Right ventricle myocardium superior (tissue), 1 donor: ENCODE data around the gene IGF2BP2. TPM values are rescaled to one million over a fixed set of nuclear protein-coding genes. Genes with fewer than 3 reads are reported as not detected.
"Not testable (repeated sequence)": the region's sequence is repeated elsewhere in the genome, so short reads cannot be mapped to it uniquely, and the experiment has no call there.

Experiments
- ATAC-seq: fragments of 200-7000 bp; cut with Tn5 transposase; one replicate; pipeline ENCODE4 v1.9.1; 2020; ENCODE audit warnings: mild to moderate bottlenecking; ENCODE audit not compliant: poor library complexity
- DNase-seq: peaks from one replicate; pipeline ENCODE4 v3.0.0-alpha.2; 2020
- intact Hi-C: fragments of 100-400 bp; cut with DNase I; formaldehyde crosslinking; loops from one replicate; pipeline ENCODE4 v1.11.2; 2022
- total RNA-seq: library from RNA; stranded (reverse); fragmentation: NEBNext Ultra II Directional; extraction: Animal tissue kit (Norgen Biotek cat#: 25700); gene quantifications from one replicate; pipeline ENCODE4 v1.2.1, GENCODE V29; 2021
- donor health status: DM: no; HTN: yes; CAD: no; lungs with severe emphysema.

Gene IGF2BP2
- total RNA-seq, 1 donor from 2014 or later: 18.7 TPM

DNA sequence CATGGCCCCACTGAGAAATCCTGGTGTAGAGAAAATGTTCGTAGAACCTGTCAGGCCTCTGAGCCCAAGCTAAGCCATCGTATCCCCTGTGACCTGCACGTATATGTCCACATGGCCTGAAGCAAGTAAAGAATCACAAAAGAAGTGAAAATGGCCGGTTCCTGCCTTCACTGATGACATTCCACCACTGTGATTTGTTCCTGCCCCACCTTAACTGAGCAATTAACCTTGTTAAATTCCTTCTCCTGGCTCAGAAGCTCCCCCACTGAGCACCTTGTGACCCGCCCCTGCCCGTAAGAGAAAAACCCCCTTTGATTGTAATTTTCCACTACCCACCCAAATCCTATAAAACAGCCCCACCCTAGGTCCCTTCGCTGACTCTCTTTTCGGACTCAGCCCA, 38.6 kb downstream of the IGF2BP2 start:
- ATAC-seq, DNase-seq, intact Hi-C loops: not testable (repeated sequence)

- ATAC-seq (no peak), DNase-seq (no peak)
- intact Hi-C loops: no loop called here
These were observed 40.5 kb downstream of the IGF2BP2 start for GRCh38 chr3:185784317-185784716.

- intact Hi-C loops: no loop called here
- no peak for DNase-seq
- ATAC-seq: no peak
These were observed 43.1 kb downstream of the IGF2BP2 start for GRCh38 chr3:185781759-185782158.

DNA sequence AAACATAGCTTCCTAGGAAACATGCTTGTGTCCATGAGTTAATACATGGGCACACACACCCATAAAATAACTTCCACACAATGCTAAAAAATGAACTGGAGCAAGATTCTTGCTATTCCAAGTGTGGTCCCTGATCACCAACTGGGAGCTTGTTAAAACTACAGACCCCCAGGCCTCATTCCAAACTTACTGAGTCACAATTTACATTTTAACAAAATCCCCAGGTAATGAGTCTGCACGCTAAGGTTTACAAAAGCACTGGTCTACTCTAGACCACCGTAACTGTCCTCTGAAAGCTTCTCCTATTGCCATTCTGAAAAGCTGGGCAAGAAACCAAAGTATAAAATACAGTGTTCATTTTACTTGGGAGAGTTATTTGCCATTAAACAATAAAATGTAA, 45.4 kb downstream of the IGF2BP2 start:
- no peak for DNase-seq
- intact Hi-C loops: no loop called here
- ATAC-seq: no peak

GRCh38 chr3:185778821-185779220, 46.0 kb downstream of the IGF2BP2 start:
- DNase-seq (no peak), ATAC-seq (peak; percentile 61)
- intact Hi-C loops: no loop called here

- ATAC-seq (no peak), DNase-seq (no peak)
- intact Hi-C loops: no loop called here
These were observed 46.7 kb downstream of the IGF2BP2 start for GRCh38 chr3:185778094-185778493.

GRCh38 chr3:185770109-185770508, 54.7 kb downstream of the IGF2BP2 start:
- no peak for ATAC-seq
- DNase-seq: no peak
- intact Hi-C loops: no loop called here

GRCh38 chr3:185768578-185768982, 56.3 kb downstream of the IGF2BP2 start:
- DNase-seq, ATAC-seq, intact Hi-C loops: not testable (repeated sequence)

- DNase-seq (no peak), ATAC-seq (no peak)
- intact Hi-C loops: no loop called here
These were observed 57.7 kb downstream of the IGF2BP2 start for GRCh38 chr3:185767002-185767688.

DNA sequence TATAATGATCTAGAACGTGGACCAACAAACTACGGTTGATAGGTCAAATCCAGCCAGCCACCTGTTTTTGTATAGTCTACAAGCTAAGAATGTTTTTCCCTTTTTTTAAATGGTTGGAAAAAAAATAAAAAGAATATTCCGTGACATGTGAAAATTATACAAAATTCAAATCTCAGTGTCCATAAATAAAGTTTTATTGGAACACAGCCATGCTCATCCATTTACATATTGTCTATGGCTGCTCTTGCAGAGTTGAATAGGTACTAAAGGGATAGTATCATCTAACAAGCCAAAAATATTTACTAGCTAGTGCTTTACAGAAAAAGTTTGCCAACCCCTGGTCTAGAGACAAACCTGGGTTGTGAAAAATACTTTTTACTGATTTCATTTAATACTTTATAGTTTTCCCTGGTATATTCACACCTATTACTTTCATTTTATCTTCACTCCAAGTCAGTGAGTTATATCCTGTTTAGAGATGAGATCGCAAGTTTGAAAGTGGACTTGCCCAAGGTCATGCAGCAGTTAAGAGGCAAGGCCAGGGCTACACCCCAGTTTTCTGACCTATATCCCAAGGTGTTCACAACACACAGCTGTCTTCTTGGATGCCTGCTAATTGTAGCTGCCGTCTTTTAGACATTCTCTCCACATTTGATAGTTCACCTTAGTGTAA, 58.4 kb downstream of the IGF2BP2 start:
- ATAC-seq: no peak
- intact Hi-C loops: no loop called here
- no peak for DNase-seq

GRCh38 chr3:185764980-185765370, 59.9 kb downstream of the IGF2BP2 start:
- DNase-seq (no peak), ATAC-seq (no peak)
- intact Hi-C loops: no loop called here

DNA sequence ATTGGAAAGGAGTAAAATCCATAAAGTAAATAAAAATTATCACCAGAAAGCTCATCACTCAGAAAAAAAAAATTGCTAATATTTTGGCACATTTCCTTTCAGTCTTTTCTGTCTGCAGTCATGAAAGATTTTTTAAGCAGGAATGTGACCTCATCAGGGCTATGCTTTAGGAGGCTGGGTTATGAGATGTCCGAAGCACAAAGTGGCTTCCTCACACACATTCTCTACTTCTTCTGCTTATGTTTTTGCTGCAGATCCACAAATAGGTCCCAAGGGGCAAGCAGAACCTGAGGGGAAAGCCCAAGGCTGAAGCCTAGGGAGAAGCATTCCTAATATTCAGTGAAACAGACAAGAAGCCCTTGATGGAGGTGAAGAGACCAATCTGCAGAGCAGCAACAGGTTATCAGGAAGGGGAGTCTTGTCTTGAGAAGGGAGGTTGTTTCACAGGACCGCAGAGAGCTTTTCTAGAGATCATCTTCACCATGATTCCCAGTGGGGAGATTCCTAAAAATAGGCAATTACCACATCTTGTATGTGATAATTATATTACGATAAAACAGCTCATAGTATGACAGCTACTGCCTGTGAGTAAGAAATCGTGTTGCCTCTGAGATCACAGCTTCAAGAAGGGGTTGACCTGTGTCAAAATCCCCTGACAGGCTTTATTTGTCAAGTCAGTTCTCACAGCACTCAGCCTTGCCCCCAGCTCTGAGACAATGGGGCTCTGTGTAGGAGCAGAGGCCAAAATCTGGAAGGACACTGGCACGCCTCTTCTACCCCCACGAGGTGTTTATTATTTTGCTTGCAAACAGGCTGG, 60.5 kb downstream of the IGF2BP2 start:
- ATAC-seq: peak; percentile 48
- intact Hi-C loops: no loop called here
- DNase-seq: no peak

DNA sequence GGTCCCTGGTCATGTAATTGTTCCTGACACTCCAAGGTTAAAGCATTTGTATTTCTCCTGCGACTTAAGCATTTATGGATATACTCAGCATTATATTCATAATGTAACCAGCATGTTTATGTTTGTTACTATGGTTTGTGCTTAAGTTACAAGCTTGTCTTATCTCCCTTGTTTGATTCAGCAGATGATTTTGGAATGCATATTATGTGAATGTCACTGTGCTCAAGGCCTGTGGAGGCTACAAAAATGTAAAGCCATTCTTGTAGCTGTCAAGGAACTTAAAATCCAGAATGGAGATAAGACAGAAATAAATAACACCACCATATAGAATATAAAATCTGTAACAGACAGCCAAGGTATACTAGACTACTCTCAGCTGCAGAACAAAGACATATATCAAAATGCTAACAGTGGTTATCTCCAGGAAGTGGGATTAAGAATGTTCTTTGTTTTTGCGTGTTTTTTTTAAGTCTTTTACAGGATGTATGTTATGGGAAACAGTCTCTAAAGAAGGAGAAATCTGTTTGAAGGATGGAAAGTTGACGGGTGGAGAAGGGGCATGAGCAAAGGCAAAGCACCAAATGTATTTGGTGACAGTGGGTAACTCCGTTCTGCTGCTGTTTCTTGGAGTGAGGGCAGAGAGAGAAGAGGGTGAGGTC, 61.4 kb downstream of the IGF2BP2 start:
- no peak for ATAC-seq
- intact Hi-C loops: no loop called here
- no peak for DNase-seq

- intact Hi-C loops: no loop called here
- ATAC-seq: no peak
- no peak for DNase-seq
These were observed 64.3 kb downstream of the IGF2BP2 start for GRCh38 chr3:185760550-185760949.

DNA sequence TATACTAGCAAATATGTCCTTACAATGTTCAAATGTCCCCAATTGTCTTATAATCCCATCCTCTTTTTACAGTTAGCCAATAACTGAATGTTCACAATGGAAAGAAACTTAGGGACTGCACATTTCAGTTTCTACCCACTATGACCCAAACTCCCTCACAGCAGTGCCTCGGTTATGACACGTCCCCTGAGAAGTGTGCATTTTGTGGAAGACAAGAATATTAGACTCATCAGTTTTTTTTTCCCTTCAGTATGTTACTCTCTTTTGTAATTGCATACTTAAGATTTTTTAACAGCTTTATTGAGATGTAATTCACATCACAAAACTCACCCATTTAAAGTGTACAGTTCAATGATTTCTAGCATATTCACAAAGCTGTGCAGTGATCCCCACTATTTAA, 64.8 kb downstream of the IGF2BP2 start:
- DNase-seq (no peak), ATAC-seq (no peak)
- intact Hi-C loops: no loop called here

DNA sequence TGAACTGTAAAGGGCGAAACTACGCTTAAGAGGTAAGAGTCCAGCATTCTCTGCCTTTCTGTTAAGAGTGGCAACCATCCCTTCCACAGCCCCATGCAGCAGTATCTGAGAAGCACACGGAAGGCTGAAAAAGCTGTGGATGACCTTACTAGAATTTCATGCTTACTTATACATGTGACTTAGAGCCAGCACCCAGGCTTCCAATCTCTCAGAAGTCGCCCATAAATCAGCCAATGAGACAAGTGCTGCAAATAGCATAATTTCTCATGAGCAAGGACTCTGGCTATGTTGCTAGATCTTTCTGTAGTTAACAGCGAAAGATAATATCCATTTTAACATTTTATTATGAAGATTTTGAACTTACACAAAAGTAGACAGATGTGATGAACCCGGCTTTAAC, 65.3 kb downstream of the IGF2BP2 start:
- ATAC-seq (no peak), DNase-seq (no peak)
- intact Hi-C loops: no loop called here

DNA sequence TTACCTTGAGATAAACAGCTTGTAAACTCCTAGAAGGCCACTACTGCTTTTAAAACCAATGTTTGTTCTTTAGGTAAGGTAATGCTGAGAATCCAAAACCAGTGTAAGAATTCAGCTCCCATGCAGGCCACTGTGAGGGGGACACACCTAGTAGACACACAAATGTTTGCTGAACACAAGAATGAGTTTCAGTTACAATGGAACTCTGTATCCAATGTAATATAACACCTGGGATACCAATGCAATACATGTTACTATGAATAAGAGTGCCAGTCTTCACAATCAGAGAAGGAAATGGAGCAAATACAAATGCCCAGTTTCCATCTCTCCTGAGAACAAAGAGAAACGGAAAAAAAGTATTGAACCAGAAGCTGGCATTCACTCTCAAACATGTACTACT, 65.9 kb downstream of the IGF2BP2 start:
- no peak for ATAC-seq
- intact Hi-C loops: no loop called here
- no peak for DNase-seq

DNA sequence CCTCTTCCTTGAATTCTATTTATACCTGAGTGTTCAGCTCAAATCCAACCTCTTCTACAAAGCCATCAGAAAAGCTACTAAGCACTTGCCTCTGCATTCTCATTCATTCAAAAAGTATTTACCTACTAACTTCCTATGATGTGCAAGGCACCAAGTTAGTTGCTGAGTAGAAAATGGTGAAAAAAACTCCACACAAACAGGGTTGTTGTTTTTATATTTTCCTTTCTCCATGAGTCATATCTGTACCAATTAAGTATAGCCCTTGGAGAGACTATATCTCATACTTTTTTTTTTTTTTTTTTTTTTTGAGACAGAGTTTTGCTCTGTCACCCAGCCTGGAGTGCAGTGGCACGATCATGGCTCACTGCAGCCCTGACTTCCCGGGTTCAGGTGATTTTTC, 67.7 kb downstream of the IGF2BP2 start:
- ATAC-seq (no peak), DNase-seq (no peak)
- intact Hi-C loops: no loop called here

- ATAC-seq (no peak), DNase-seq (no peak)
- intact Hi-C loops: no loop called here
These were observed 68.4 kb downstream of the IGF2BP2 start for GRCh38 chr3:185756477-185756876.
